Testis (tissue), 2 donors: ENCODE results near the gene SYNE1.

ENCODE experiments used
- POLR2A ChIP-seq: fragments of 450-650 bp; IDR thresholded peaks from one replicate; pipeline ENCODE4 v1.6.1; 2017; ENCODE audit warnings: antibody characterized with exemption, mild to moderate bottlenecking, moderate library complexity
- TF ChIP-seq, protein P1 (sequence below), 3 experiments: fragments of 450-650 bp in 2 of 3; fragments of 200-600 bp in 1 of 3; sonication (generic) in 1 of 3; IDR thresholded peaks; one replicate each; pipeline ENCODE4 v1.5.1; 2016 to 2019; ENCODE audit warnings: antibody characterized with exemption in 3 of 3, mild to moderate bottlenecking in 2 of 3, moderate library complexity in 1 of 3

DNA sequence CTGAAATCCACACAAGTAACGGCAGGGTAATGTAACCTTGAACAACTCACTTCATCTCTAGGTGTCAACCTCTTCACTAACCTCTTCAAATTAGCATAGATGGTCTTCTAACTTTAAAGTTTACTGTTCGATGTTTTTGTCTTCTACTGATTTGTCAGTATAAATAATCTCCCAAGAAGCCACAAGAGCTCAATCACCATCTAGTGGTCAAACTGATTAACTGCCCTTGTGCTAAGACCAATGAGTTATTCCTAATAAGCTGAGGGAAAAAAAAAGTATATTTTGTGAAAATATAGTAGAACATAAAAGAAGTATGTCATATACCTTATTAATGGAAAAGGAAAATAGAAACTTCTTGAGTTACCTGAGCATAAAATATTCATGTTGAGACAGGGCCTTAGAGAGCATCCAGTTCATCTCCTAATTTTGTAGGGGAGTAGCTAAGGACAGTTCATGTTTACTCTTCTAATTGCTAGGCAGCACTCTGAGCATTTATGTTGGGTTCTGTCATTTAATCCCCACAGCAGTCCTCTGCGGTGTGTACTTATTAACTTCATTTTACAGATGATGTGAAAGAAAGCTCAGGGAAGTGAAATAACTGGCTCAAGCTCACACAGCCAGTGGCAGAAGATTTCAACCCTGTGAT is 512.6 kb downstream of the SYNE1 start:
- TF ChIP-seq, protein P1, sequence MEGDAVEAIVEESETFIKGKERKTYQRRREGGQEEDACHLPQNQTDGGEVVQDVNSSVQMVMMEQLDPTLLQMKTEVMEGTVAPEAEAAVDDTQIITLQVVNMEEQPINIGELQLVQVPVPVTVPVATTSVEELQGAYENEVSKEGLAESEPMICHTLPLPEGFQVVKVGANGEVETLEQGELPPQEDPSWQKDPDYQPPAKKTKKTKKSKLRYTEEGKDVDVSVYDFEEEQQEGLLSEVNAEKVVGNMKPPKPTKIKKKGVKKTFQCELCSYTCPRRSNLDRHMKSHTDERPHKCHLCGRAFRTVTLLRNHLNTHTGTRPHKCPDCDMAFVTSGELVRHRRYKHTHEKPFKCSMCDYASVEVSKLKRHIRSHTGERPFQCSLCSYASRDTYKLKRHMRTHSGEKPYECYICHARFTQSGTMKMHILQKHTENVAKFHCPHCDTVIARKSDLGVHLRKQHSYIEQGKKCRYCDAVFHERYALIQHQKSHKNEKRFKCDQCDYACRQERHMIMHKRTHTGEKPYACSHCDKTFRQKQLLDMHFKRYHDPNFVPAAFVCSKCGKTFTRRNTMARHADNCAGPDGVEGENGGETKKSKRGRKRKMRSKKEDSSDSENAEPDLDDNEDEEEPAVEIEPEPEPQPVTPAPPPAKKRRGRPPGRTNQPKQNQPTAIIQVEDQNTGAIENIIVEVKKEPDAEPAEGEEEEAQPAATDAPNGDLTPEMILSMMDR (IDR thresholded peaks at IDR 0.05) = peak; percentile 68 to 79 (median 71)
- TF ChIP-seq POLR2A = no peak
